GM21381 (cell line): Measurements from ENCODE around the gene BLMH.
"Not testable (repeated sequence)": the region's sequence is repeated elsewhere in the genome, so short reads cannot be mapped to it uniquely, and the experiment has no call there.

Experiments used
- ATAC-seq: cut with Tn5 transposase; IDR thresholded peaks from one replicate; pipeline ENCODE4 v1.9.1; 2021; ENCODE audit warnings: mild to moderate bottlenecking, moderate library complexity; ENCODE audit not compliant: unreplicated experiment

Gene BLMH

DNA sequence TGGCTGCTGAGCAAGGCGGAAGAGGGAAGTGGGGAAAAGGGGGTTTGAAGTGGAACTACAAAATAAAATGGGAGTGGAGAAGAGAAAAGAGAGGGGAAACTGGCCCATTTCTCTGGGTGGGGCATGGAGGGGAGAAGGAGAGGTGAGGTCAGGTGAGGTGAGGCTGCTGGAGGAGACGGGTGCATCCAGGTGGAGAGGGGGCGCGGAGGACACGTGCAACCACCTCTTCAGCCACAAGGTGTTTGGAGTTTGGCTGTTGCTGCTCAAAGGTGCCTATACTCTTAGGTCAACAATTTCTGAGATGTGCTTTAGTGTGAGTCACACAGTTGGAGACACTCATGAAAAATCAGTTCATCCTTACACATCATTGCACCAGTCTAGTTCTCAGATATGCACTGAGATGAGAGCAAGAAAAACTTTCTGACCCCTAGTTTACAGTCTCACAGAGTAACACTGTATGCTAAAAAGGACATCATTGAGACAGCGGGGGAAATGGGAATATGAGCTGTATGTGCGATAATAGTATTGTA is 61.1 kb downstream of the BLMH start:
- ATAC-seq, result no peak

DNA sequence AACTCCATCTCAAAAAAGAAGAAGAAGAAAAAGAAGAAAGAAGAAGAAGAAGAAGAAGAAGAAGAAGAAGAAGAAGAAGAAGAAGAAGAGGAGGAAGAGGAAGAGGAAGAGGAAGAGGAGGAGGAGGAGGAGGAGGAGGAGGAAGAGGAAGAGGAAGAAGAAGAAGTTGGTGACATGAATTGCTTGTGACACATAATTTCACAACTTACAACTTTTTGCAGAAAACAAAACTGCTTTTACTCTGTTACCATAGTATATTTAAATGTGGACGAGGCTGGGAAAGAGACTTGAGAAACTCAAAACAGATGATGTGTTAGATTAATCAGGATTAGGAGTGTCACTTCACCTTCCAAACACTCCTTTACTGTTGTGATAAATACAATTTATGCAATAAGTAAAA is 61.7 kb downstream of the BLMH start:
- ATAC-seq, result not testable (repeated sequence)

DNA sequence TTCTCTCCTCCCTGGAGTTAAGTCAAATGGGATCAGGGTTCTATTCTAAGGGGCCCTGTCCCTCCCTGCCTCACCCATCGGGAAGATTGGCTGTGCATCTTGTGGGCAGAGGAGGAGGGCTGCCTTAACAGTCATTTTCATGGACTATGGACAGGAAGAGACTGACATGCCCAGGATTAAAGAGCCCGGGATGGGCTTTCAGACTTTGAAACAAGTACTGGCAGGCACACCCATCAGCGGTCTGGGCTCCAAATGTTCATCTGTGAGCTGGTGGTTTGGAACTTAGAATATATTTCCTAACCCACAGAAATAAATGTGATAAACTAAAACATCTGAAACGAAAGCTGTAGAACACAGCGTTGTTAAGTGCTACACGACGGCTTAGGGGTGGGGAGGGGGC is 62.7 kb downstream of the BLMH start:
- no peak for ATAC-seq

DNA sequence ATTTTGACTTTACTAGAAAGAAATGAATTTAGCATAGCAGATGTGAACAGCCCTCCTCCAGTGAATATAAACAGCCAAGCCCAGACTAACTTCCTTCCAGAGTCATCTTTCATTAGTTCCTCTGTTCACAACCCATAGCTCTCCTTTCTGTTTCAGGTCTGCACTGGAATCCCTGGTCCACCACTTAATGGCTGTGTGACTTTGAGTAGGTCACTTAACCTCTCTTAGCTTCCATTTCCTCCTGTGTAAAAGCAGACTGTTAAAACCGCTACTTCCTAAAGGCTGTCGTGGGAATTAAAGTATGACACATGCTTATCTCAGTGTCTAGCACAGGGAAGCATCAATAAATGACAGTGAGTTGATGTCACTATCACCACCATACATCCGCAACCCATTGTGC is 63.7 kb downstream of the BLMH start:
- no peak for ATAC-seq

DNA sequence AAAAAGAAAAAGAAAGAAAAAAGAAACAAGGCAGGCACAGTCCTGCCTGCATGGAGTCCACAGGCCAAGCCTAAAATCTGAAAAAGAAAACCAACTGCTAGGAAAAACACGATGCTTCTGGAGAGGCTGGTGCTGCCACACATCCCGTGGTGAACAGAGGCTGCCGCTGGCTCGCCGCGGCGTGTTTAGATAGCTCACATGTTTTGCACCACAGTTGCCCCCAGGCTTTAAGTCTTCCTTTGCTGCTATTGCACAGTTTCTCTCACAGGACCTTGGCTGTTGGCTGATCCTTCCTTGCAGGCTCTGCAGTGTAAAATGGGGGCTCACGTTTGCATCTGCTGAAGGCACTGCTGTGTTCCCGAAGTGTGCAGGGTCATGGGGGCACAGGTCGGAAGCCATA is 64.9 kb downstream of the BLMH start:
- ATAC-seq, result no peak

DNA sequence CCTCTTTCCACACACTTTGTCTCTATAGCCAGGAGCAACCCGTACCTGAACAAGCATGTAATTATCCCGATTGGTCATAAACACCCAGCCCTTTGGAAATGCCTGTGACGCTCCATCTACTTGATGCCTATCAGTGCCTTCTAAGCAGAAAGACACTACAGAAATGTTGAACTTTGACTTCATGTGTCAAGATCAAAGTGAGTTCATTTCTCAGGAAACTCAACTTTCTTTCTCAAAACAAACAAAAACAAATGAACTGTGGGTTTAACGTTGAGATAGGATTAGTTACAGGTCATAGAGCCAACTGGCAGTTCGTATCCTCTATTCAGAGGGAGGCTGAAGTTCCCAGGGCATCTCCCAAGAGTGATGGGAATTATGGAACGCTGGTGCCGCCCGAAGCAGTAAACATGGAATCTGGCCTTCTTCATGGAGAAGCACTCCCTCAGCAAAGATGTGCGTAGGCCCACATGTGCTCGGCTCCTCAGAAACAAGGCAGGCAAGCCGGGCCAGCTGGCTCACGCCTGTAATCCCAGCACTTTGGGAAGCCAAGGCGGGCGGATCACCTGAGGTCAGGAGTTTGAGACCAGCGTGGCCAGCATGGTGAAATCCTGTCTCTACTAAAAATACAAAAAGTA is 65.7 kb downstream of the BLMH start:
- ATAC-seq, result no peak

DNA sequence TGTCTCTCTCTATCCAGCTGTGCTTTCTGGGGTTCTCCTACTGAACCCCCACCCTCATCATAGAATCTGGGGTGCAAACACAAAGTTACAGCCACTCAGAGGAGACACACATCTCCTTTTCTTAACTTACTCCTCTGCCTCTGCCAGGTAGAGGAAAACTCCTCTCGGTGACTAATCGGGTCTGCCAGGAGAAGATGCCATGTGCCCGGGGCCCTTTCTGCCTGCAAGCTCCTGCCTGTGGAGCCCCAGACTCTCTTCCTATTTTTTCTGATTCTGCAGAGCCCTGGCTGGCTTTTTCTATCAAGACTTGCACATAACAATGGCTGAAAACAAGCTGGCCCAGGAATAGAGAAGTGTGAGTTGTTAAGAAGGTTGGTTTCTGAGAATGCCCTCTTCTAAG is 66.6 kb downstream of the BLMH start:
- no peak for ATAC-seq

DNA sequence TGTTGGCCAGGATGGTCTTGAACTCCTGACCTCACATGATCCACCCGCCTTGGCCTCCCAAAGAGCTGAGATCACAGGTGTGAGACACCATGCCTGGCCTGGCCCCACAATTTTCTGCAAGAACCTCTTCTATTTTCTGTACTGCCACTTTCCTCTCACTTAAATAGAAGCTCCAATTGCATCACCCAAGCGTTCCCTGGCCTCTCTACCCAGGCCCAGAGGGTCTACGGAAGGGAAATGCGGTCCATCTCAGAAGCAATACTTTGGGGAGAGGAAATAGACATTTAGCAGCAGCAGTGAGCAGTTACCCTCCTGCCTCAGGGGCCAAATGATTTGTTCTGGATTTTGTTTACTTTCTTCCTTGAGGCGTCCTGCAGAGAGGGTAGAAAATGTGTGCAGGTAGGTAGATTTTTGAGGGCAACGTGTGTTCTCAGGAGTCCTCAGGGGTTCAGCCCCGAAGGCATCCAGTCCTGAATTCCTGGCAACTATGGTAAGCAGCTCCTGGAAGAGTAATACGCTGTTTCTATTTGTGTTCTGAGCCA is 67.3 kb downstream of the BLMH start:
- ATAC-seq, result no peak

DNA sequence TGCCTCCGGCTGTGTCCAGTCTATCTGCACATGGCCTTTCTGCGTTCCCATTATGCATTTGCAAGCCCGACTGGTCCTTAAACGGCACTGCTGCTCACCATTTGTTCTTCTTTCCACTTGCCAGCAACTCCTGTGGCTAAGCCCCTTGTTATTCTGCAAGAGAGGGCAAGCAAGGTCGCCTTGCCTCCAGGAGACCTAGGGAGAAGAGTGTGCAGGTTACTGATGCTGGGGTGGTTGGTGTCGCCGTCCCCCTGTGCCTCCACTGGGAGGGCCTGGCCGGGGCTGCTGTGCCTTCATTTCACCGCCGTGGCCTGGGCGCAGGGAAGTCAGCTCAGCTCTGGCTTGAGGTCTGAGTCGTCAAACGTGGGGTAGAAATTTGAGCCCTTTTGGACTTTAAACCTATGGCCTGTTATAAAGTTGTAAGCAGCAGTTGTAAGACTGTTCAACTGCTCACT is 69.0 kb downstream of the BLMH start:
- no peak for ATAC-seq

DNA sequence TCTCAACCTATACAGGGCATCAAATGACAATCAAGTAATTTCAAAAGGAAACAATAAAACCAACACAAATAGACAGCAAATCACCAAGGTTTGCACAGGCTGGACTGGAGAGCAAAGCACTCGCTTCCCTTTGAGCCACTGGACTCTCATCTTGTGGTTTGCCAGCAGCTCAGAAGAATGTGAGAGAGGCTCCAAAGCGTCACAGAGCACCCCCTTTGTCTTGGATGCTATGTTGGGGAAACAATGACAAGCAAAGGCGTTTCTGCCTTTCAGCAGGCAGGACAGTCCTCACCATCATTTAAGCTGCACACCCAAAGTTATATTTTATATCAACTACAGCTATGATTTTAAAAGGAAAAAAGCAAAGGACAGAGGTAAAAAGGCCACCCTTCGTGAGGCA is 69.5 kb downstream of the BLMH start:
- no peak for ATAC-seq

DNA sequence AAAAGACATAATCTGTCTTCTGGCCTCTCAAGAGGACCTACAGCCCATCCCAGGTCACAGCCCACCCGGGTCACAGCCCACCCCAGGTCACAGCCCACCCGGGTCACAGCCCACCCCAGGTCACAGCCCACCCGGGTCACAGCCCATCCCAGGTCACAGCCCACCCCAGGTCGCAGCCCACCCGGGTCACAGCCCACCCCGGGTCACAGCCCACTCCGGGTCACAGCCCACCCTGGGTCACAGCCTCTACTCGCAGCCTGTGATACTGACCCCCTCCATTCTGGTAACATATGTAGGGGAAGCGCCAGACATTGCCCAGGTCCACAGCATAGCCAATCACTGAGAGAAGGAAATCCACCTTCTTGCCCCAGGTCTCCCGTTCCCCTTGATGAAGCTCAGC is 70.4 kb downstream of the BLMH start:
- ATAC-seq, result no peak

DNA sequence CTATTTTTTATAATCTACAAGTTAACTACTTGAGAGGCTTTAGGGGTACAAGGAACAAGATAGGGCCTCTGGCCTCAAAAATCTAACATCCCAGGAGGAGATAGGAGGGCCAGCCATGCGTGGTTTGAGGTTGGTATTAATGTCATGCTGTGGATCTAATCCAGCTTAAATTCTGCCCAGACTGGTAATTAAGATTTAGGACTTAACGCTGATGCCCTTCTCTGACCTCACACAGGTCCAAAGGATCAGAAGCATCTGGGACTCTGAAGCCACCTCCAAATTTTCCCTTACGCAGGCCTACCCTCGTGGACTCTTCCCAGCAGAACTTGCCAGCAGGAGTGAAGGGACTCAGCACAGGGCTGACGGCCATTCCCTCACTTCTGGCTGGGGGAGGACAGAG is 71.3 kb downstream of the BLMH start:
- ATAC-seq, result no peak

DNA sequence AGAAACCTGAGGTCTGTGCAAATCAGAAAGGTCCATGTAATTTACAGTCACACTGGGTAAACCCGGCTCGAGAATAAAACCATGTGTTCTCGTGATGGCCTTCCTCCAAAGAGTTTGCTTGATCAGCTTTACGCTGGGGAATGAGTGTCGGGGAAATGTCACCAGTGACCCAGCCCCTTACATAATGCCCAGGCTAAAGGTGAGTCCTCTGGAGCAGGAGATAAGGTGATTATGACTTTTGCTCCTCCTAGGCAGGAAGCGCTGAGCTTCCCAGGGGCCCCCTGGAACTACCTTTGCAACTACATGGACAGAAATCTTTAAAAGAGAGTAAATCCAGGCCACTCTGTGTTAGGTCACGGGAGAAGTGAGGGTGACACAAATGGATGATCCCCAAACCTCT is 71.9 kb downstream of the BLMH start:
- no peak for ATAC-seq

DNA sequence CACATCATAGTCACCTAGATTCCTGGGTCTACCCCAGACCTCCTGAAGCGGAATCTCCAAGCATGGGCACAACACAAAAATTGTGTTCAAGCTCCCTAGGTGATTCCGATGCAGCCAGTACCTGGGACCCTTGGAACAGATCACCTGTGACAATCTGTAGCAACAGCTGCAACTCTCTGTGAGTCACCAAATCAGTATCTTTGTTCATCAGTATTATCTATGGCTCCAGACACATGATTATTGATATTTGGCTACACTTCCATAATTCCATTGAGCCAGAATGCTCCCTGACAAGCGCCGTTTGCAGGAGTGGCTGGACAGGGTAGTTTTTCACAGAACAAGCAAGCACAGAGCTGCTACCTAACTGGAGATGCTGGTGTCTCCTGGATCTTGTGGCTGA is 72.4 kb downstream of the BLMH start:
- no peak for ATAC-seq

DNA sequence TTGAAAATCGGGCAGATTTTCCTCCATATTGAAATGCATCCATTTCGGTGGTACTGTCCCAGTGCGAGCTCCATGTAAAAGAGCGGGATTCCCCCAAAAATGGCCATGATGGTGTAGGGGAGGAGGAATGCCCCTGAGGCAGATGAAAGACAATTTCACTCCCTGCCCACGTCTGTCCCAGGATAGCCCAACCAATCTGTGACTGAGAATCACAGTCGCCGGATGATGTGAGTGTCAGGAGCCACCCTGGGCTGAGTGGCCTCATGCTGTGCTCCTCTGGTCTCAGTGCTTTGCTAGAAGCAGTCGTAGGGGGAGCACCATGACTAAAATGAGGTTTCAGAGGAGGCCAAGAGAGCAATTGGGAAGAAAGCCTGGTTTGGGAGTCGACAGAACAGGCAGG is 72.9 kb downstream of the BLMH start:
- ATAC-seq, result no peak

DNA sequence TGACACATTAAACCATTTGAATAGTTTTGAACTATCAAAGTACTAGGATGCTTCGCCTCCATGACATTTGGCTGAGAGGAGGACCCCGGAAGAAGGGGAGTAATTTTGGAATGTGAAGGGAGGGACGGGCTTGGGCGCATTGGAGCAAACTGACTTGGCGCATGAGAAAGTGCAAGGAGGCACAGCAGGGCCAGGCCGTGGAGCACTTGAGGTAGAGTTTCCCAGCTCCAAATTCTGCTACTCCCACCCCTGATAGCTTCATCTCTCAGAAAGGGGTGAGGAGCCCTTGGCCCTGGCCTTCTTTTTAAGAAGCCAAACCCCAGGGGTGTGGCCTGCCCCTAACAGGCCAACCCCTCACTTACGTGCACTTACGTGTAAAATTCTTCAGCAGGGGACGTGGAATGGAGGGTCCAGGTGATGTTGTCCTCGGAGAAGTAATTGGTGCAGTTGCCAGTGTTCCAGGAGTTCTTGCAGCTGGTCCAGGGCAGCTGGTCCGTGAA is 73.9 kb downstream of the BLMH start:
- ATAC-seq, result no peak

DNA sequence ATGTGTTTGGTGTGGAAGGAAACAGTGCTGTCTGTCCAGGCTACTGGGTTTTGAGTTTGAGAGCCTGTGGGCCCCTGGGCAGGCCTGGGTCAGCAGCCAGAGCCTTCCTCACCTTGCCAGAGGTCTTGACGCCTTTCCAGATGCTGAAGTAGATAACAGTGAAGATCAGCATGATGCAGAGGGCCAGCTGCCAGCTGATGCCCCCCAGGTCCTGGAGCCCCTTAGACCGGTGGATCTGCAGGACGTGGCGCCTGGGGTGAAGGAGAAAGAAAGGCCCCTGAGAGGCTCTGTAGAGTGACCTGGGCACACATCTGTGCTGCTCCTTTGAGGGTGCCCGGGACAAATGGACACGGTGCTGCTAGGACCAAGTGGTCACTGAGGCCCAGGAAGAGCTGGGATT is 74.7 kb downstream of the BLMH start:
- ATAC-seq, result no peak

DNA sequence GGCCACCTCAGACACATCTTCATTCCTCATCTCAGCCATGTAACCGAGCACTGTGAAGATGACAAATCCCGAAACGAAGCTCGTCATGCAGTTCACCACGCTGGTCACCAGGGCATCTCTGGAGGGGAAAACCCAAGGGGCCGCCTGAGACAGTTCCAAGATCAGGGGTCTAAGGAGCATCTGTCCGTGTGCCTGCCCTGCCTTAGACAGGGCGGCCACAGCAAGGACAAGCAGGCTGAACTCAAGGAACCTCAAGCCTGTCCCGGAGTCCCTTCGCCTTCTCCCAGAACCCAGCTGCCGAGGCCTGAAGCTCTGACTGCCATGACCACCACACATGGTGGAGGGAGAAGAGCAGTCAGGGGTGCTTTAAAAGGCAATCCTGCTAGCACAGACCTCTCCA is 79.0 kb downstream of the BLMH start:
- ATAC-seq, result peak; percentile 75

DNA sequence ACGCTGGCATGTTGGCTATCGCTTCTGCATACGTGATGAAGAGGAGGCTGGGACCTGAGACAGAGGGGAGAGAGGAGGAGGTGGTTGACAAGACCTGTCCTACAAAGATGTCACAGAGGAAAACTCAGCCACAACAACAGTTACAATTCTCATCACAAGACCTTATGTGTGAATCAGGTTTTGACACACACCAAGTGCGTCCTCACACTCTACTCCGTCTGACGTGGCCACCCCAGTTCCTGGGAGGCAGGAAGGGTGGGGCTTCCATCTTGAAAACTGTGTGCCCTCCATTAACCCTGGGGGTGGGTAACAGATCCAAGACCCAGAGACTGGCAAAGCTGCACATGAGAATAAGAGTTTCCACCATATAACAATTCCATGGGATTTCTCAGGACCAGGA is 80.4 kb downstream of the BLMH start:
- ATAC-seq, result no peak

DNA sequence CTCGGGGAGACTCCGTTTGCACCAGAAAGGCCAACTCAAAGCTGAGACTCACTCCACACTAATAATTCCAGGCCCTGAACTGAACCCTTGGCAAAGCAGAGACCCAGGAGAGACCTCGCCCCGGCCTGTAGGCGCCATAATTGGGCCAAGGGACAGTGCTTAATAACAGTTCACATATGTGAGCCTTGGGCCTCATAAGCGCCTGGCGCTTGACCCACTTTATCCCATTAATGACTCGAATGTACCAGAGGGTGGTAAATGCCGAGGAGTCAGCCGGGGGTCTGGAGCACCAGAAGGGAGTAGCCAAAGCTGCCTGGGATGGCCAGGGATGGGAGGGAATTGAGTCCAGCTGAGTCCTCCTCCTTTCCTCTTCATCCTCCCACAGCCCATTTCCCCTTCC is 80.8 kb downstream of the BLMH start:
- ATAC-seq, result no peak

DNA sequence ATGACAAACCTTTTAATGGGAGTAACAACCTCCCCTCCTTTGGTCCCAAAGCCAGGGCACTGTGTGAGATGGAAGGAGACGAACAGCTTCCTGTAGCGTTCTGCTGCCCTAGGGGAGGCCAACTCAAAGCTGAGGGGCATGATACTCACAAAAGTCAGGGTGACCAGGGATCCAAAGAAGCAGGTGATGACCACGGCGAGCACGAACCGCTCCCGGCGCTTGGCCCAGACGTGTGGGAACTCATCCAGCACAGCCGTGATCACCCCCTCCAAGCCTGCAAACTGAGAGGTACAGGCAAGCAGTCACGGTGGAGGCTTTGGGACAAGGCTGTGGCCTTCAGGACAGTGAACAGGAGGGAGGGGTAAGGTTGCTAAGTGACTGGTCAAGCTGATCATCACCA is 81.4 kb downstream of the BLMH start:
- no peak for ATAC-seq

DNA sequence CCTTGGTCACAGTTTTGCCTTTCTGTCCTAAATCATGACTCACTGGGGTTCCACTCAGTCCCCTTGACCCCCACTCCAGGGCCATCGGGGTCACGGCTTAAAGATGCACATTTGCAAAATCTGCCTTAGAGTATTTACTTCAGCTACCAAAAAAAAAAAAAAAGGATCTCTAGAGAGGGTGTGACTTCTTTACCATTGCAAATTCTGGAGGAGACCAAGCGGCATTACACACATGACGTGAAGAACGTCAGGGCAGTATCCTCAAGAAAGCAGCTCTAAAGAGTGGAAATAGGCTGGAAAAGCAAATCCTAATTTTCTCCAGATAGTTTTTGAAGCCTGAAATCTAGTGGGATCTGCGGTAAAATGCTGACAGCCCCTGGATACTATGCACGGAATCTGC is 81.8 kb downstream of the BLMH start:
- no peak for ATAC-seq

DNA sequence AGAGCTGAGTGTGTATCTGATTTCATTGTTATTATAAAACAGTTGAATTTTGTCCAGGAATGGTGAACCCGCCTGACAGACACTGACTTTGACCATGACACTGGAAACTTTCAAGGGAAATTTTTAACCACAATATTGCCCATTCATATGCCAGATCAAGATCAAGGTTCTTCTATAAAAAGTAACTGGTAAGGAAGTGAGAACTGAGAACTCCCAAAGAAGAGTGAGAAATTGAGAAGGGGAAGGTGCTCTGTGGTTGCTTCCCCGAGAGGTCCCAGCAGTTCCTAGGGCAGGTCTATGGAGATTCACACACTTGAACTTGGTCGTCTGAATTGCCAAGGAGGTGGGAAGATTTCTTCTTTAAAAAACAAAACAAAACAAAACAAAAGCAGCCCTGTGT is 83.5 kb downstream of the BLMH start:
- no peak for ATAC-seq
